ENCODE results near the gene MMAB. TPM values are rescaled to one million over a fixed set of nuclear protein-coding genes. Genes with fewer than 3 reads are reported as not detected.

Gene MMAB
- total RNA-seq, 1 donor from 2014 or later: 55.4 TPM

GRCh38 chr12:109534456-109534855, 38.8 kb downstream of the MMAB start:
- no peaks in the 10 kb centered on the region for H3K4me1 ChIP-seq
- H3K4me3 ChIP-seq: no peak overlapping the region
- intact Hi-C loops (cut with micrococcal nuclease): no loop called here
- H3K36me3 ChIP-seq: peaks cover 73% of the 10 kb centered on the region
- no peak for TF ChIP-seq CTCF (IDR thresholded peaks at IDR 0.05; ENCODE audit: borderline replicate concordance)
- no peaks in the 10 kb centered on the region for H3K9me3 ChIP-seq (replicated peaks)
- no peak overlapping the region for H3K27ac ChIP-seq (replicated peaks)
- no peak for DNase-seq
- H3K27me3 ChIP-seq (ENCODE audit: low read depth): no peaks in the 10 kb centered on the region

- peaks cover 82% of the 10 kb centered on the region for H3K36me3 ChIP-seq
- H3K9me3 ChIP-seq (replicated peaks): no peaks in the 10 kb centered on the region
- H3K27me3 ChIP-seq (ENCODE audit: low read depth): no peaks in the 10 kb centered on the region
- H3K27ac ChIP-seq (replicated peaks): no peak overlapping the region
- no peaks in the 10 kb centered on the region for H3K4me1 ChIP-seq
- no peak for DNase-seq
- intact Hi-C loops (cut with micrococcal nuclease): no loop called here
- TF ChIP-seq CTCF (IDR thresholded peaks at IDR 0.05; ENCODE audit: borderline replicate concordance): no peak
- no peak overlapping the region for H3K4me3 ChIP-seq
These were observed 39.9 kb downstream of the MMAB start for GRCh38 chr12:109533487-109533740.

- no peak for DNase-seq
- Histone ChIP-seq H3K9me3 (replicated peaks) (no peaks in the 10 kb centered on the region), H3K27me3 (ENCODE audit: low read depth) (no peaks in the 10 kb centered on the region), H3K4me1 (no peaks in the 10 kb centered on the region), H3K4me3 (no peak overlapping the region), H3K36me3 (peaks cover 87% of the 10 kb centered on the region), H3K27ac (replicated peaks) (no peak overlapping the region)
- intact Hi-C loops (cut with micrococcal nuclease): no loop called here
- no peak for TF ChIP-seq CTCF (IDR thresholded peaks at IDR 0.05; ENCODE audit: borderline replicate concordance)
These were observed 40.4 kb downstream of the MMAB start for GRCh38 chr12:109532721-109533486.

- Histone ChIP-seq H3K9me3 (replicated peaks) (no peaks in the 10 kb centered on the region), H3K27me3 (ENCODE audit: low read depth) (no peaks in the 10 kb centered on the region), H3K36me3 (peaks cover 94% of the 10 kb centered on the region), H3K4me1 (no peaks in the 10 kb centered on the region), H3K4me3 (no peak overlapping the region), H3K27ac (replicated peaks) (no peak overlapping the region)
- TF ChIP-seq CTCF (IDR thresholded peaks at IDR 0.05; ENCODE audit: borderline replicate concordance): no peak
- DNase-seq: no peak
- intact Hi-C loops (cut with micrococcal nuclease): no loop called here
These were observed 41.9 kb downstream of the MMAB start for GRCh38 chr12:109531411-109531810.

GRCh38 chr12:109529691-109530640, 43.3 kb downstream of the MMAB start:
- H3K27ac ChIP-seq (replicated peaks): no peak overlapping the region
- H3K4me3 ChIP-seq: no peak overlapping the region
- H3K36me3 ChIP-seq: peaks cover 96% of the 10 kb centered on the region
- TF ChIP-seq CTCF (IDR thresholded peaks at IDR 0.05; ENCODE audit: borderline replicate concordance): no peak
- no peak for DNase-seq
- H3K4me1 ChIP-seq: no peaks in the 10 kb centered on the region
- H3K9me3 ChIP-seq (replicated peaks): no peaks in the 10 kb centered on the region
- no peaks in the 10 kb centered on the region for H3K27me3 ChIP-seq (ENCODE audit: low read depth)
- intact Hi-C loops (cut with micrococcal nuclease): no loop called here

Data from left ventricle myocardium inferior (tissue), 1 donor.